ENCODE data around the gene ST14.

The ST14 gene

GRCh38 chr11:130202818-130203689, 43.5 kb downstream of the ST14 start:
- in situ Hi-C loops (cut with HindIII; ENCODE audit: low sequenced_read_pairs) = no loop called here

GRCh38 chr11:130203766-130204702, 44.5 kb downstream of the ST14 start:
- in situ Hi-C loops (cut with HindIII; ENCODE audit: low sequenced_read_pairs) = no loop called here

- in situ Hi-C loops (cut with HindIII; ENCODE audit: low sequenced_read_pairs) = no loop called here
Observed at GRCh38 chr11:130204703-130205095, 45.1 kb downstream of the ST14 start.

GRCh38 chr11:130206141-130206540, 46.6 kb downstream of the ST14 start:
- in situ Hi-C loops (cut with HindIII; ENCODE audit: low sequenced_read_pairs) = no loop called here

- in situ Hi-C loops (cut with HindIII; ENCODE audit: low sequenced_read_pairs) = no loop called here
Observed at GRCh38 chr11:130208241-130209127, 48.9 kb downstream of the ST14 start.

- in situ Hi-C loops (cut with HindIII; ENCODE audit: low sequenced_read_pairs) = no loop called here
Observed at GRCh38 chr11:130209128-130209932, 49.7 kb downstream of the ST14 start.

- in situ Hi-C loops (cut with HindIII; ENCODE audit: low sequenced_read_pairs) = no loop called here
Observed at GRCh38 chr11:130209954-130210854, 50.6 kb downstream of the ST14 start.

GRCh38 chr11:130211144-130211543, 51.6 kb downstream of the ST14 start:
- in situ Hi-C loops (cut with HindIII; ENCODE audit: low sequenced_read_pairs) = no loop called here

- in situ Hi-C loops (cut with HindIII; ENCODE audit: low sequenced_read_pairs) = no loop called here
Observed at GRCh38 chr11:130211781-130212401, 52.3 kb downstream of the ST14 start.

GRCh38 chr11:130212431-130212961, 52.9 kb downstream of the ST14 start:
- in situ Hi-C loops (cut with HindIII; ENCODE audit: low sequenced_read_pairs) = no loop called here

GRCh38 chr11:130213143-130213978, 53.8 kb downstream of the ST14 start:
- in situ Hi-C loops (cut with HindIII; ENCODE audit: low sequenced_read_pairs) = no loop called here

- in situ Hi-C loops (cut with HindIII; ENCODE audit: low sequenced_read_pairs) = no loop called here
Observed at GRCh38 chr11:130213979-130214281, 54.3 kb downstream of the ST14 start.

GRCh38 chr11:130214861-130215530, 55.4 kb downstream of the ST14 start:
- in situ Hi-C loops (cut with HindIII; ENCODE audit: low sequenced_read_pairs) = loop anchor here (5.0 kb wide), 1 partner anchor 642 kb away; no protein-coding TSS in a partner anchor

- in situ Hi-C loops (cut with HindIII; ENCODE audit: low sequenced_read_pairs) = loop anchor here (5.0 kb wide), 1 partner anchor 642 kb away; no protein-coding TSS in a partner anchor
Observed at GRCh38 chr11:130215531-130216220, 56.1 kb downstream of the ST14 start.

GRCh38 chr11:130216221-130216550, 56.6 kb downstream of the ST14 start:
- in situ Hi-C loops (cut with HindIII; ENCODE audit: low sequenced_read_pairs) = loop anchor here (5.0 kb wide), 1 partner anchor 641 kb away; no protein-coding TSS in a partner anchor

GRCh38 chr11:130216591-130217132, 57.1 kb downstream of the ST14 start:
- in situ Hi-C loops (cut with HindIII; ENCODE audit: low sequenced_read_pairs) = loop anchor here (5.0 kb wide), 1 partner anchor 641 kb away; no protein-coding TSS in a partner anchor
